NCI-H2107 treated with DMSO at 0.1 percent for 48 hours (cell line): ENCODE measurements around the gene CDX1.
"Not testable (repeated sequence)": the region's sequence is repeated elsewhere in the genome, so short reads cannot be mapped to it uniquely, and the experiment has no call there.

Experiments used
- DNase-seq: peaks from one replicate; lab custom pipeline; 2025; ENCODE audit not compliant: unreplicated experiment; lab: John Stamatoyannopoulos, UW

CDX1 gene

DNA sequence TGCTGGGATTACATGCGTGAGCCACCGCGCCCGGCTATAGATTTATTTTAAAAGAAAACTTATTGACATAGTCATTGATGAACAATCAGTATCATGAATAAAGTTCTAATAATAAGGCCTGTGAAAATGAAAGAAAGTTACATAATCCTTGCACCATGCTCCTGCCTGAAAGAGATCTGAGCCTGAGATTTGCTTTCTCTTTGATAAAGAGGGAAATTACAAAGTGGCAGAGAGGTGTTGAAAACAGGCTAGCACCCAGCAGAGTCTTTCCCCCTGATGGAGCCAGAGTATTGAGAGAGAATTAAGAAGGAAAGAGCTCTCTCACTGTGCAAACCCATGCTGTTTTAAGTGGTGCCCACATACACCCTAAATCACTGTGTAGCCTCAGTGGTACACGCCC lies 60.5 kb downstream of the CDX1 start:
- DNase-seq, result no peak

GRCh38 chr5:150227606-150228273 lies 61.2 kb downstream of the CDX1 start:
- DNase-seq, result no peak

- no peak for DNase-seq
Measured at GRCh38 chr5:150229571-150229970, 63.0 kb downstream of the CDX1 start.

DNA sequence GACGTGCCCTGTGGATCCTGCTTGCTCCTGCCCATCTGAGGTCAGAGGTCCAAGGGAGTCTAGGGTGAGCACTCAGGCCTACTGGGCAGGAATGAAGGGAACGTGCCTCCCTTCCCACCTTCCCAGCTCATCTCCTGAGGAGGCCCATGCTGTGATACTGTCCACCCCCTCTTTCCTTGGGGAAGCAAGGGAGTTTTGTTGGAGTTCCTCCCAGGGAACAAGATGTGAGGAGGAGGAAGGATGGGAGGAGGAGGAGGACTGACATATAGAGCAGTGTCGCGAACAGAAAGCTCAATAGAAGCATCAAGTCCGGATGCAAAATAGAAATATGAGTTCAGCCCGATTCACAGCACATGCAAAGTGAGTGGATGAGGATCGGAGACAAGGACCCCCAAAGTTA lies 64.3 kb downstream of the CDX1 start:
- DNase-seq, result no peak

- not testable (repeated sequence) for DNase-seq
Measured at GRCh38 chr5:150233706-150234105, 67.1 kb downstream of the CDX1 start.
